Natural killer cell (primary cell): ENCODE results near the gene LRRC56. TPM values are rescaled to one million over a fixed set of nuclear protein-coding genes. Genes with fewer than 3 reads are reported as not detected.

Source experiments
- ATAC-seq, 3 donors: fragments of 150-1000 bp in 2 of 3; fragments of 200-7000 bp in 1 of 3; cut with Tn5 transposase; 1 replicate in 1 of 3; 2 replicates in 2 of 3; pipeline ENCODE4 v1.10.0; 2021; ENCODE audit warnings: mild to moderate bottlenecking in 2 of 3, moderate library complexity in 2 of 3
- DNase-seq, 2 donors: peaks; one replicate each; pipeline versions ENCODE4 v3.0.0 to v3.0.0-alpha.2; 2013 to 2021; ENCODE audit warnings: mixed read lengths in 1 of 2
- H3K27ac ChIP-seq: one replicate; pipeline ENCODE4 v1.5.1; 2013; ENCODE audit warnings: mild to moderate bottlenecking, low read length
- H3K27me3 ChIP-seq: one replicate; pipeline ENCODE4 v1.6.1; 2013; ENCODE audit warnings: low read length; ENCODE audit not compliant: control insufficient read depth, insufficient read depth
- H3K36me3 ChIP-seq: one replicate; pipeline ENCODE4 v1.6.1; 2013; ENCODE audit warnings: low read length; ENCODE audit not compliant: control insufficient read depth, insufficient read depth
- H3K4me1 ChIP-seq: one replicate; pipeline ENCODE4 v1.6.1; 2013; ENCODE audit warnings: low read length; ENCODE audit not compliant: control insufficient read depth, insufficient read depth
- H3K4me3 ChIP-seq: one replicate; pipeline ENCODE4 v1.5.1; 2013; ENCODE audit warnings: low read length
- H3K9me3 ChIP-seq: one replicate; pipeline ENCODE4 v1.6.1; 2013; ENCODE audit warnings: low read length; ENCODE audit not compliant: control insufficient read depth, insufficient read depth
- H3K27ac Mint-ChIP-seq, 2 donors: one replicate each; pipeline ENCODE4 v1.8.0; 2022; ENCODE audit warnings: mild to moderate bottlenecking in 2 of 2, mixed read lengths in 2 of 2, moderate library complexity in 1 of 2
- H3K27me3 Mint-ChIP-seq, 2 donors: one replicate each; pipeline ENCODE4 v1.8.0; 2022; ENCODE audit warnings: low read depth in 2 of 2, mixed read lengths in 2 of 2
- H3K36me3 Mint-ChIP-seq: one replicate; pipeline ENCODE4 v1.8.0; 2022; ENCODE audit warnings: mixed read lengths
- H3K4me1 Mint-ChIP-seq, 2 donors: one replicate each; pipeline ENCODE4 v1.8.0; 2022; ENCODE audit warnings: mixed read lengths in 2 of 2
- H3K4me3 Mint-ChIP-seq: one replicate; pipeline ENCODE4 v1.8.0; 2022; ENCODE audit warnings: mild to moderate bottlenecking, moderate library complexity, mixed read lengths
- H3K9me3 Mint-ChIP-seq, 2 donors: one replicate each; pipeline ENCODE4 v1.8.0; 2022; ENCODE audit warnings: mixed read lengths in 2 of 2
- WGBS: methylation state at CpG from one replicate; pipeline ENCODE4 v1.1.7; 2013; ENCODE audit warnings: missing lambda C conversion rate; ENCODE audit not compliant: insufficient coverage; 5-methylcytosine and 5-hydroxymethylcytosine counted together
- intact Hi-C: fragments of 100-400 bp; cut with micrococcal nuclease; formaldehyde crosslinking; loops from one replicate; pipeline ENCODE4 v1.14.2; 2022
- total RNA-seq, 4 donors: library from RNA; stranded (reverse); fragments of 120-200 nt in 1 of 4; gene quantifications; one replicate each; pipeline versions ENCODE4 v1.2.3 to v1.2.4, GENCODE V29; 2013 to 2022
- TF ChIP-seq, protein P1 (sequence below): fragments of 200-600 bp; IDR thresholded peaks from one replicate; pipeline ENCODE4 v1.8.0; 2022; ENCODE audit warnings: antibody characterized with exemption

LRRC56 gene
- total RNA-seq, 3 donors from 2014 or later (not counting 1 experiment from before 2014, with no cell fraction given), result 1.5 to 2.4 (median 2.2) TPM

DNA sequence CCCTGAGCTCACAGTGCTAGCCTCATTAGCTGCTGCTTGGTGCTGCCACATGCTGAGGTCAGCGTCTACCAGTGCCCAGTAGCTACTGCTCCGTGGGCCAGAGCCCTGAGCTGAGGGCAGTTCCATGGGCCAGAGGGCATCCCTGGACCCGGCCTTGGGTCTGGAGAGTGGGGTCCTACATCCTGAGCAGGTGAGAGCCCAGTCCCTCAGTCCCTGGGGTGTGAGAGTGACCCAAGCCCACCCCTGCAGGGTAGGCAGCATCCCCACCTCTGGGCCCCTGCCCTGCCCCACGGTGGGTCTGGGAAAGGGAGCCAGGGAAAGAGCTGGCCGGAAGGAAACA lies 13.4 kb downstream of the LRRC56 start:
- no peaks in the 10 kb centered on the region for H3K9me3 Mint-ChIP-seq
- Histone ChIP-seq H3K9me3 (no peaks in the 10 kb centered on the region), H3K4me3 (no peak overlapping the region), H3K27me3 (no peaks in the 10 kb centered on the region), H3K27ac (no peak overlapping the region), H3K36me3 (no peaks in the 10 kb centered on the region), H3K4me1 (peaks cover 18% of the 10 kb centered on the region)
- H3K27ac Mint-ChIP-seq, result no peak overlapping the region
- H3K4me1 Mint-ChIP-seq, result no peaks in the 10 kb centered on the region
- WGBS, result 87% methylated on average over 5 of the region's 5 CpGs
- ATAC-seq (no peak), DNase-seq (no peak)
- no peak overlapping the region for H3K4me3 Mint-ChIP-seq
- no peaks in the 10 kb centered on the region for H3K36me3 Mint-ChIP-seq
- H3K27me3 Mint-ChIP-seq, result peaks cover 0 to 3% of the 10 kb centered on the region in 2 donors
- TF ChIP-seq, protein P1, sequence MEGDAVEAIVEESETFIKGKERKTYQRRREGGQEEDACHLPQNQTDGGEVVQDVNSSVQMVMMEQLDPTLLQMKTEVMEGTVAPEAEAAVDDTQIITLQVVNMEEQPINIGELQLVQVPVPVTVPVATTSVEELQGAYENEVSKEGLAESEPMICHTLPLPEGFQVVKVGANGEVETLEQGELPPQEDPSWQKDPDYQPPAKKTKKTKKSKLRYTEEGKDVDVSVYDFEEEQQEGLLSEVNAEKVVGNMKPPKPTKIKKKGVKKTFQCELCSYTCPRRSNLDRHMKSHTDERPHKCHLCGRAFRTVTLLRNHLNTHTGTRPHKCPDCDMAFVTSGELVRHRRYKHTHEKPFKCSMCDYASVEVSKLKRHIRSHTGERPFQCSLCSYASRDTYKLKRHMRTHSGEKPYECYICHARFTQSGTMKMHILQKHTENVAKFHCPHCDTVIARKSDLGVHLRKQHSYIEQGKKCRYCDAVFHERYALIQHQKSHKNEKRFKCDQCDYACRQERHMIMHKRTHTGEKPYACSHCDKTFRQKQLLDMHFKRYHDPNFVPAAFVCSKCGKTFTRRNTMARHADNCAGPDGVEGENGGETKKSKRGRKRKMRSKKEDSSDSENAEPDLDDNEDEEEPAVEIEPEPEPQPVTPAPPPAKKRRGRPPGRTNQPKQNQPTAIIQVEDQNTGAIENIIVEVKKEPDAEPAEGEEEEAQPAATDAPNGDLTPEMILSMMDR, result no peak
- intact Hi-C loops, result no loop called here

DNA sequence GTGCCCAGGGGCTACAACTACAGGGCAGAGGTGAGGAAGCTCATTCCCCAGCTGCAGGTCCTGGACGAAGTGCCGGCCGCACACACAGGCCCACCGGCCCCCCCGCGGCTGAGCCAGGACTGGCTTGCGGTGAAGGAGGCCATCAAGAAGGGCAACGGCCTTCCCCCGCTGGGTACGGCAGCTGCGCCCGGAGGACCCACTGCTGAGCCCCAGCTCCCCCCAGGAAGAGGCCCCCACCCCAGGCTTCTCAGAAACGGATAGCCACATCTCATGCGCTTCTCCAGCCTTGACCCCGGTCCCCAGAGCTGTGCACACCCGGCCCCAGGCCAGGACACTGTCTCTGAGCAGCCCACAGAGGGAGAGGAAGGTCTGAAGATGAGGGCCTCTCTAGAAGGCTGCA lies 13.8 kb downstream of the LRRC56 start:
- 81% methylated on average over 16 of the region's 16 CpGs for WGBS
- ATAC-seq (no peak), DNase-seq (no peak)
- H3K4me3 Mint-ChIP-seq, result no peak overlapping the region
- H3K36me3 Mint-ChIP-seq, result no peaks in the 10 kb centered on the region
- no peak overlapping the region for H3K27ac ChIP-seq
- peaks cover 0 to 3% of the 10 kb centered on the region in 2 donors for H3K27me3 Mint-ChIP-seq
- peaks cover 21% of the 10 kb centered on the region for H3K4me1 ChIP-seq
- intact Hi-C loops, result no loop called here
- H3K27ac Mint-ChIP-seq, result no peak overlapping the region
- no peaks in the 10 kb centered on the region for H3K9me3 ChIP-seq
- H3K4me3 ChIP-seq, result no peak overlapping the region
- no peaks in the 10 kb centered on the region for H3K4me1 Mint-ChIP-seq
- H3K36me3 ChIP-seq, result no peaks in the 10 kb centered on the region
- H3K27me3 ChIP-seq, result no peaks in the 10 kb centered on the region
- H3K9me3 Mint-ChIP-seq, result no peaks in the 10 kb centered on the region
- TF ChIP-seq, protein P1, result no peak

DNA sequence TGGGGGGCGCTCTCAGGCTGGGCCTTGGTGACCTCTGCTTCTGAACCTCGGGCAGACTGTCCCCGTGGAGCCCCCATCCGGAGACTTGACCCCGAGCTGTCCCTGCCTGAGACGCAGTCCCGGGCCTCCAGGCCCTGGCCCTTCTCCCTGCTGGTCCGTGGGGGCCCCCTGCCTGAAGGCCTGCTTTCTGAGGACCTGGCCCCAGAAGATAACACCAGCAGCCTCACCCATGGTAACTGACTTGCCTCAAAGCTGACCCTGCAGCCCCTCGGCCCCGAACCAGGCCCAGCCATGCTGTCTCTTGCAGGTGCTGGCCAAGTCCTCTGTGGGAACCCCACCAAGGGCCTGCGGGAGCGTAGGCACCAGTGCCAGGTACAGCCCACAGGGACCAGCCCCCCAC lies 14.3 kb downstream of the LRRC56 start:
- no peaks in the 10 kb centered on the region for H3K9me3 ChIP-seq
- Mint-ChIP-seq H3K4me3 (no peak overlapping the region), H3K9me3 (no peaks in the 10 kb centered on the region), H3K27ac (no peak overlapping the region), H3K36me3 (no peaks in the 10 kb centered on the region), H3K27me3 (peaks cover 0 to 5% of the 10 kb centered on the region in 2 donors), H3K4me1 (no peaks in the 10 kb centered on the region)
- ATAC-seq (no peak), DNase-seq (no peak)
- 92% methylated on average over 12 of the region's 12 CpGs for WGBS
- H3K27ac ChIP-seq, result no peak overlapping the region
- H3K27me3 ChIP-seq, result no peaks in the 10 kb centered on the region
- no peak overlapping the region for H3K4me3 ChIP-seq
- intact Hi-C loops, result no loop called here
- no peaks in the 10 kb centered on the region for H3K36me3 ChIP-seq
- H3K4me1 ChIP-seq, result peaks cover 23% of the 10 kb centered on the region
- TF ChIP-seq, protein P1, result no peak
